NCI-H1105 treated with DMSO at 0.1 percent for 48 hours (cell line): ENCODE measurements around the gene EMX2.

ENCODE experiments used
- DNase-seq: peaks from one replicate; lab custom pipeline; 2025; lab: John Stamatoyannopoulos, UW

Gene EMX2

DNA sequence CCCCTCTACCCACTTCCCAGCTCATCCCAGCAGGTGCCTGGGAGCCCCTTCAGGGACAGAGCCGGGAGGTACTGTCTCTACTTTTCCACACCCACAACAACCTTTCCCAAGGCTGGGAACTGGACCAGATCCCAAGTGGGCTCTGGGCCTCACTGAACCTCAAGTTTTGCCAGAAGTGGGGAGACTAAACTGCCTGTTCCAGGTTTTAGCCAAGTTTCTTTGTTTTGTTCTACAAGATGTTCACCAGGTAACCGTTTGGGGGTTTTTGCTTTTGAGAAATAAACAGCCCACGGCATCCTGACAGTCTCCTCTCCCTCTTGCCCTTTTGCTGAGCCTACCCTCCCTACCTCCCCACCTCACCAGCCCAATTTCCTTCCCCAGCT, 10.6 kb upstream of the EMX2 start:
- DNase-seq, result no peak

DNA sequence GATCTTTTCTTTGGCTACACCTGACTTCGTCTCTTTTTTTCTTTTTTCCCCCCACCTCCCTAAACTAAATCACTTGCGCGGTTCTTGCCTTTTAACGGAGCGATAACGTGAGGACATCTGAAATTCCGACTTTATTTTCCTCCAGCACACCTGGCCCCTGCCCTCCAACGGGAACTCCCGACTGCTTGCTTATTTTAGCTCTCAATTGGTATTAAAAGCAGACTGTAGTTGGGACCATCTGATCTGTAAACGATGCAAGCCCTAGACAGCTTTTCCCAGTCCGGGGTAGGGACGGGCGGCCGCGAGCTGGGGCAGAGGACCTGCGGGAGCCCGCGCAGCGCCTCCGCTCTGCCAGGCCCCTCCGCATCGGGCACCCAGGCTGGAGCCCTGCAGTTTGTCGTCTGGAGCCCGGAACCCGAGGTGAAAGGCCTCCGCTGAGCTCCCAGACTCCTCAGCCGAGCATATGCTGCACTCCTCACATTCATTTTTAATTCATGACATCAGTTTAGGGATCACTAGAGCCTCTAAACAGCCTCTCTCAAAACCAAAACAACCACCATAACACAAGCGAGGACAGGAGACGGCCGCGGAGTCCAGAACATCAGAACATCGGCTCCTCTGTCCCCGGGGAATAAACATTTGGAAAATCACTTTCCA, 10.0 kb upstream of the EMX2 start:
- DNase-seq, result no peak

DNA sequence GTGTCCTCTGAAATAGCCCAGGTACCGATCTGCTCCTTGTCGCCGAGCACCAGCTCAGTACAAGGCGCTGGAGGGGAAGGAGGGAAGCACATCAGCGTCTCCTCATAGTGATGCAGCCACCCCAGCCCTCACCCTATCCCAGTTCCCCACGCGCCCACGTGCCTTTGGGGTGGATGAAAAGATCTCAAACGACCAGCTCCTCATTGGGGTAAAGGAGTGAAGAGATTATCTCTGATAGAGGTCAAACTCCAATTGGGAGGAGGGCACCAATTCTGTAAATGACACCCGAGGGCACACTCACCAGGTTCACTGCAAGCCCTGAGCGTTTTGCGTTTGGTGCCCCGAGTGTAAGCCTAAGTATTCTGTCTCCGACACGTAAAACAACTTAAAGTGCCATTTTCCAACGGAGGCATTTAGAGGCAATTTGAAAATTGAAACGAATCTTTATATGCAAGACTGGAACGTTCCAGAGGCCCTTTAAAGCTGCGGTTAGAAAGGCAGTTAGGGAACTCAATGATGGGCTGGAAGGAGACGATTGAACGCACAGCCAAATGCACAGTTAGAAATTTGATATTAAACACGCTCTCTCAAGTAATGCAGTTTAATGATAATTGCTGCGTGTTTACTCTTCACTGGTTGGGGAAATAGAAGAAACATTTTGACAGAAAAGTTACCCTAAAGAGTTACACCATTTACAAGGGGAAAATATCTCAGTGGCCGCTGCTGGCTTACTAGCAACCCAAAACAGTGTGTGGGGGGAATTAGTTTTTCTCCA, 8.9 kb upstream of the EMX2 start:
- peak; percentile 16 for DNase-seq

DNA sequence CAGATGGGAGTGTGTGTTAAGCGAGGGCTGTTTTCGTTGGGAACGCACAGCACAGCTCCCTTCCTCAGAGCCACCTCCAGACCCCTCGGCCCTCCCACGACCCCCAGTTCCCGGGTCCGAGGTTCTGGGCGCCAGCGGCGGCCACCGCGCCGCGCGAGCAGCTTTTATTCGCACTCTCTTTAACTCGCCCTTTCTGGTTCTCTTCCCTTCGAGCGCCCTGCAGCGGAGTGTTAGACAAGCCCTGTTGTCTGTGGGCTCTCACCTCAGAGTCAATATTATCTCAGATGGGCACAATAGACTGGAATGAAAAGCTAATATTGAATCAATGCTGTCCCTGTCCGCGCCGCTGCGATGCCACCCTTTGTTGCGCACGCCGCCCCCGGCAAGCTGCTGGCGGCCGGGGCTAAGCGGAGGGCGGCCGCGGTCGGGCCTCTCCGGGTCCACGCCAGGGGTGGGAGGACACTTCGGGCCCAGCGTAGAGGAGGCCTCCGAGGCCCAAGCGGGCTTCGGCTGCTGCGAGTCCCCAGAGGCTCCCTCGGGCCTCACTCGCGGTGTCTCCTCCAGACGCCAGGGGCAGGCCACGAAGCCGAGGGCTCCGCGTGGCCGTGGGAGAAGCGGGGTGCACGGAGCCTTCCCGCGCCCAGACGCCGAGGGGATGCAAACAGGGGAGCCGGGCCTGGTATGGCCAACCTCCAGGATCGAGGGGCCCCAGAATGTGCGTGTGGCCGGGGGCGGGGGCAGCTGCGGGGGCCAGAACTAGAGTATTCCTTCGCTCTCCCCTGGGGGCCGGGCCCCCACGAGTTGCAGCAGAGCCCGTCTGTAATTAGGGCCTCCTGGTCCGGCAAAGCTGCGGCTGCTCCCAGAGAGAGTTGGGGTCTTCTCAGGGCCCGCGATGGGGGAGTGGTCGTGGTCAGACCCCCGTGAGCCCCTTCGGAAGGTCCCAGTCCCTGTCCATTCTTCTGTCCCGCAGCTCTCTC, 7.9 kb upstream of the EMX2 start:
- peak; percentile 20 for DNase-seq

DNA sequence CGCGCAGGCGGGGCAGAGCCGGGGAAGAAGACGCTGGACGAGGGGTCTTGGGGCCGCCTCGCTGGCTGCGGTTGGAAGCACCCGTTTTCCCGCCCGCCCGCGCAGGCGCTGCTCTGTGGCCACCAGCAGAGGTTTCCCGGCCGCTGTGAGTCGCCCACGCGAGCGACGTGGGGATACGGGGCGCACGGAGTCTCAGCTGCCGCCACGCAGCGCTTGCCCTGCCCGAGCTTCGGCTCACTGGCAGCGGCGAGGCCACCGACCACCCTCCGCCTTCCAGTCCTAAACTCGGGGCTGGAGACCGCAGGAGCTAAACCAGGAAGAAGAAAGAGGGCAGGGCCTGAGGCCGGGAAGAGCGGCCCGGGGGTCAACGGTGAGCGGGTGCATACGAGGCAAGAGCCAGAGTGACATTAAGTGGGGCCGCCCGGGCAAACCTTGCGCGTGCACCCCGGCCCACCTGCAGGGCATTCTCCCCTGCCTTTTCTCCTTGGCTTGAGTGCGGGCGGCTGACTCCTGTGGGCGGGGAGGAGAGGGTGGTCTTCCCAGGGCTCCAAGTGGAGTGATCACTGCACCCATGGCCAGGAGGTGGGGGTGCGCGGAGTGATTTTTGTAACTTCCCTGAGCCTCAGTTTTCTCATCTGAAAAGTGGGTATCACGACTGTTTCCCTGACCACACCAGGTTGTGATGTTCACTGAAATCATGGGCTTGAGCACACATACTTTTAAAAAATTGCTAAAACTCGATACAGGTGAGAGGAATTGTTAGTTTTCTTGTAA, 7.1 kb upstream of the EMX2 start:
- no peak for DNase-seq

DNA sequence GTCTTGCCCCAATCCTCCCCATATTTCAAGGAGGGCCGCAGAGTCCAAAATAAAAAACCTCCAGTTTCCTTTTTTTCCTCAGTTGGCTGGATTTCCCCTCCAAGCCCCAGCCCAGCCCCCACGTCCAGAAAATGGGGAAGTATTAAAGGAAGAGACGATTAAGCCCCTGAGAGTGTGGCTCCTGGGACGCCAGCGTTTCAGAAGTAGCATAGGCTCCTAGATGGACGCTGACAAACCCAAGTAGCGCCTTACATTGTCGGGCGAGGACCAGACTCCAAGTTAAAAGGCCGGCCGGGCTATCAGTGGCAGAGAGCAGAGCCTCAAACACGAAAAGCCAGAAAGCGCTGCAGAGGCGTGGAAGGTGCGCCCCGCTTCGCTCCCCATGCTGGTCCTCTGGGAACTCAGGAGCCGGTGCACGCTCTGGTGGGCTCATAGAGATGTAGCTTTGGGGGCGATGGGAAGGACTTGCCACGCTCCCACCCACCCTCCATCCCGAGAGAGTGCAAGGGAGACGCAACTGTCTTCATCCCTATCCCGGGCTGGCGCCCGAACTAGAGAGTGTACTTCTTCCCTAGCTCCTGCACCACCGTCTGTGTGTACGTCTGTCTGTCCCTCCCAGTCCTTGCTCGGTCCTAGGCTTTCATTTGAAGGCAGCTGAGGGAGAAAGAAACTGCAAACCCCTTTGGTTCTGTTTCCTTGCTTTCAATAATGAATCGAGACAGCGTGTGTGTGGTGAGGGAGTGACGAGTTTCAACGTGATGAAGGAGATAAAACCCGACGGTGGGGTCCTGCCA, 6.3 kb upstream of the EMX2 start:
- DNase-seq, result no peak

DNA sequence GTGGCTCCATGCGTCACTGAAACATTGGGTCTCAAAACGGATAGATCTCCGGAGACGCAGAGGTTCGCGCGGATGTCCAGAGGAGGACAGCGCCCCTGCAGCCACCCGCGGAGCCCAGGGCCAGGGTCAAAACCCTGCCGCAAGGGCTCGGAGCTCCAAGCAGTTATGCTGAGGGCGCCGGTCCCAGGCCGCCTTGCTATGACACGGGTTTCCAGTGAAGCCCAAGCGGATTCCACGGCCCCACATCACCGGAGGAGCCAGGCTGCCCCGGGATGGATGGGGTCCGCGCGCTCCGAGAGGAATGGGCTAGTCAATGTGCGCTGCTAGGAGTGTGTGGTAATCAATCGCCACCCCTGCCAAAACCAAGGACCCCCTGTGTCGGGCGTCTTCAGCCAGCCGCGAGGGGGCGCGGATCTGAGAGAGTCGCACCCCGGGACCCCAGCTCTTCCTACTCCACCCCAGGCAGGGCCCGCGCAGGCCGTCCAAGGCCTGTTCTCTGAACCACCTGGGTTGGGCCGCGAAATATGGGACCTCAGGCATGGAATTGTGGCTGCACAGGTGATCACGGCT, 5.6 kb upstream of the EMX2 start:
- DNase-seq, result no peak

DNA sequence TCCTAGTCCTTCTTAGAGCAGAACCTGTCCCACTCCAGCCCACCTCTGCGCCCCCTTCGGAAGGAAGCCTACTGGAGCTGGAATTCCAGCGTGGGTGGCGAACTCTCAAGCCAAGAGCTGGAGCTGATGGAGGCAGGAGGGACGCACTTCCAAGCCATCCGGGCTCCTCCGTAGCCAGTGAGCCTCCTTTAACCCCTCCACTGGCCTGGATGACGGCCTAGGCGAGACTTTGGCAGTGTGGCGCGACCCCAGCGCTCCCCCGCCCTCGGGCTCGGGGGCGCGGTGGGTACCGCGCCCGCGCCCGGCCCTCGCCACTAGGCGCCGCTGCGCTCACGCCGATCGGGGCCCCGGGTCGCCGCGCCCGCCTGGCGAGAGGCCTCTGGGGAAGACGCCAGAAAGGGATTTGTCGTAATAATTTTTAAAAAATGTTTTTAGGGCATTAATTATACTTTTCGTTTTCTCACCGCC, 5.1 kb upstream of the EMX2 start:
- DNase-seq, result no peak

DNA sequence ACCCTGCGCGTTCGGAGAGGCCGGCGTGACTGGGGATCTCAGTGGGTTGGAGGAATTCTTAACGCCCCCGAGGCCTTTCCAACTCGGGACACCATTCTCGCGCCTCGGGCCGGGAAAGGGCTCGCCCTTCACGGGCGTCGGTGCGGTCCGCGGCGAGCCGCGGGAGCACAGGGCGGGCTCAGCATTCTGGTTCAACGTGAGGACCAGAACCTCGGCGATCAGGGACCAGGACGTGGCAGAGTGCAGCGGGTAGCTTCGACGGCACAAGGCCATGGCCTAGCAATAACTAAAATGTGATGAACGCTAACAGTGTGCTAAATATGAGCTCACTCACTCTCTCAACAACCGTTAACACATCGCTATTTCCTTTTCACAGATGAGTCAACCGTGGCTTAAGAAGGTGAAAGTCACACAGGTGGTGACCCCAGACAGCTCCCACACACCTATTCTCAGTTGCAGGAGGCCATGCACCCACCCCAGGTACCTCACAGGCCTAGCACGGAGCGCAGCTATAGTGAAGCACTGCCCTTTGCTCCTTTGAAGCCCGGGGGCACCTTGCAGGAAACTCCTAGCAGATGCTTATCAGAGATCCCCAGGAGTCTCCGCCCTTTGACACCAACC, 4.5 kb upstream of the EMX2 start:
- DNase-seq, result no peak

DNA sequence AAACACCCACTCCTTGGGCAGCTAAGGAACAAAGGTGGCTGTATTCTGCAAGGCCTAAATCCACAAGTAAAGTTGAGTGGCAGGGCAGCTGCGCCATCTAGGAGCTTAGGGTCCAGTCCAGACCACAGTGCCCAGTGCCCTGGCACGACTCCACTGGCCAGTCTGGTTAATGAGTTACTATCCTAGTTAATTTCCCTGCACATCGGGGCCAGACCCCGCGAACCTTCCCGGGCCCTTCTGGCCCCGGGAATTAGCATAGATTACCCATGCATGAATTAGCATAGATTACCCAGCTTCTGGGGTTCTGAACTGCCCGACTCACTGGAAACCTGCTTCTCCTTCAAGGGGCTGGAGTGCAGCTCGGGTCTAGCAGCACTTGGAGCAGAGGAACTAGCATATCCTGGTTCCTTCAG, 3.2 kb upstream of the EMX2 start:
- no peak for DNase-seq

DNA sequence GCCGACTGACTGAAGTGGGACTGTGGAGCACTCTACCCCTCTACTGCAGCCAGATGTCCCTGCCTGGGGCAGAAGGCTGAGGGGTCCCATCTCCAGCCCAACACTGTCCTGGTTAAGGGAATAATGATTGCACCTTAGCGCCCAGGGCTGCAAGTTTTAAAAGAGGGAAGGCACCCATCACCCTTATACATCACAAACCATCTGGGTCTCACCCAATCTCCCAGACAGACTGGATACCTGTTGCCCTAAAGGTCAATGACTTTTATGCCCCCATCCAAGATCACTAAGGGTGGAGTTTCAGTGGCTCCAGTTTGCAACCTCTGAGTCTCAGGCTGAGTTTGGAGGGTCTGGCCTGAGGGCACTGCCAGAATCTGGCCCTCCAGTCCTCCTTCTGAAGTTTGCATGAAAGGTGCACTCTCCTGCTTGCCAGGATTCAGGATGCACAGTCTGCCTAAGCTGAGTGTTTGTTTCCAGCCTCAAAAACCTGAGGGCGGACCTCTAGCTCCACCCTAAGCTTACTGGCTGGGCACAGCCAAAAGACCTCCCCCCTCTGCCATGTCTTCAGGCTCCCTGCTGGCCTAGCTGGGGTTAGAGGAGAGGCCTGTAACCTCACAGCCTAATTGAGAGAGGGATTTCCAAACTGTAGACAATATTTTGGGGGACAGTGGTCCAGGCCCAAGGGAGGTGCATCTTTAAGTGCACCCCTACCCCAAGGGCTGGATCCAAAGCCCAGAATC, 2.5 kb upstream of the EMX2 start:
- DNase-seq, result no peak

DNA sequence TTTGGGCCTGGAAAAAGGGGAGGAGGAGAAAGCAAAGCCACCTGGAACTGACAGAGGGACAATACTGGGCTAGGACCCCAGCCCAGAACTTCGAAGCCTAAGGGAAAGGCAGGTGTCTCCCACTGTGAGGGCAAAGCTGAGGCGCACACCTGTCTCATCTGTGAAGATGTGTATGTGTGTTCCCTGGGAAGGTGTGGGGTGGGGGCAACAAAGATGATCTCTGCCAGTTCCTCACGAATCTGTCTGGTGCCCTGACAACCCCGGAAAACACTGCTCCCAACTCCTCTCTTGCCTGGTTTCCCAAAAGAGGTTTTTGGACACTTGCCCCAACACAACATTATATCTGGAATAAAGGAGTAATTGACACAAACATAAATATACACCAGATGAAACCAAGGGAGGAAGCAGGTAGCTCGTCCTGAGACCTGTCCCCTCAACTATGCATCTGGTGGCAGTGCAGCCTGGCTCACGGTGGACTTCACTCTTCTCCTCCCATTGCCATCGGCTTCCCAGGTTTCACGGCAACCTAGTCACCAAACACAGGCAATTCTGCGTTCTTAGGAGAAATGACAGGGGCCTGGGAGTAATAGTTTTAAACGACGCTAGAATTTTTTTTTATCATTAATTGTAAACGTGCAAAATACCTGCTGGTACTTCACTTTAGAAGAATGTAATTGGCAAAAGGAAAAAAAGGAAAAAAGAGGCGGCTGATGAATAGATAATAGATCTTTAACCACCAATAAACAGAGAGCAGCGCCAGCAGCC, 1.7 kb upstream of the EMX2 start:
- no peak for DNase-seq

DNA sequence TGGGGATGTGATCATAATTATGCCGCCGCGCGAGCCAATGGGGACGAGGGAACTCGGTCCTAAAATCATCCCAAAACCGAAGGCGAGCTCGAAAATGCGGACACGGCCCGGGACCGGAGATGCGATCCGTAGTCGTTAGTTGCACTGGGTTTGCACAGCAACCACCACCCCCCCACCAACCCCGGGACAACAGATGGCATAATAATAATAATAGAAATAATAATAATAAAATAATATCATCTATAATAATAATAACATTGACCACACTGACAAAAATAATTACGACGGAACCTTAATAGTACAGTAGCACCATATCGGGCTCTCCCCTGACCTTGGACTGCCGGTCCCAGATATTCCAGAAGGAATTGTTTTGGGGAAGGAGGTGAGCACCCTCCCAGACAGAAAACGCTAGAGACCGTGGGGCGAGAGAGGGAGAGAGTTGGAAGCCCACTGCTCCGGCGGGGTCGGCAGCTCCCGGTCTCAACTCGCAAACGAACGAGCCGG, 1.1 kb upstream of the EMX2 start:
- peak; percentile 55 for DNase-seq

DNA sequence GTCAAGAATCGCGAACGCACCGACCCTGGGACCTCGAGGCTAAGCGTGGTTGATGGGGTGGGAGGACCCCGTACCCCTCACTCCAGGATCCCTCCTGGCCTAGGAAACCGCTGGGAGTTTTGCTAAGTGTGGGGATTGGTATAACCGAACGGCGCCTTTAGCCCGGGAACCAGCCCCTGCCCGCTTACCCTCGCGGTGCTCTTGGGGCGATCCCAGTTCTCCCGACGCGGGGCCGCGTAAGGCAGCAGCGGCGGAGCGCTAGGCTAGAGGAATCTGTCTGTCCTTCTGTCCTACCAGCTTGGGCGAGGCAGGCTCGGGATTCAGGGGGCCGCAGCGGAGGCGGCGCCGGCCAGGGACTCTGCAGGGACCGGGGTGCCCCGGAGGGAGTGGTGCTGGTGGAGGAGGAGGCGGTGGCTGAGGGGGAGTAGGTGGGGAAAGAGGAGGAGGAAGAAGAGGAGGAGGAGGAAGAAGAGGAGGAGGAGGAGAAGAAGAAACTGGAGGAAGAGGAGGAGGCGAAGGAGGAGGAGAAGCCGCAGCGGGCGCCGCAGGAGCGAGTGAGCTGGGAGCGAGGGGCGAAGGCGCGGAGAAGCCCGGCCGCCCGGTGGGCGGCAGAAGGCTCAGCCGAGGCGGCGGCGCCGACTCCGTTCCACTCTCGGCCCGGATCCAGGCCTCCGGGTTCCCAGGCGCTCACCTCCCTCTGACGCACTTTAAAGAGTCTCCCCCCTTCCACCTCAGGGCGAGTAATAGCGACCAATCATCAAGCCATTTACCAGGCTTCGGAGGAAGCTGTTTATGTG, 439 bp upstream of the EMX2 start:
- peak; percentile 86 for DNase-seq

DNA sequence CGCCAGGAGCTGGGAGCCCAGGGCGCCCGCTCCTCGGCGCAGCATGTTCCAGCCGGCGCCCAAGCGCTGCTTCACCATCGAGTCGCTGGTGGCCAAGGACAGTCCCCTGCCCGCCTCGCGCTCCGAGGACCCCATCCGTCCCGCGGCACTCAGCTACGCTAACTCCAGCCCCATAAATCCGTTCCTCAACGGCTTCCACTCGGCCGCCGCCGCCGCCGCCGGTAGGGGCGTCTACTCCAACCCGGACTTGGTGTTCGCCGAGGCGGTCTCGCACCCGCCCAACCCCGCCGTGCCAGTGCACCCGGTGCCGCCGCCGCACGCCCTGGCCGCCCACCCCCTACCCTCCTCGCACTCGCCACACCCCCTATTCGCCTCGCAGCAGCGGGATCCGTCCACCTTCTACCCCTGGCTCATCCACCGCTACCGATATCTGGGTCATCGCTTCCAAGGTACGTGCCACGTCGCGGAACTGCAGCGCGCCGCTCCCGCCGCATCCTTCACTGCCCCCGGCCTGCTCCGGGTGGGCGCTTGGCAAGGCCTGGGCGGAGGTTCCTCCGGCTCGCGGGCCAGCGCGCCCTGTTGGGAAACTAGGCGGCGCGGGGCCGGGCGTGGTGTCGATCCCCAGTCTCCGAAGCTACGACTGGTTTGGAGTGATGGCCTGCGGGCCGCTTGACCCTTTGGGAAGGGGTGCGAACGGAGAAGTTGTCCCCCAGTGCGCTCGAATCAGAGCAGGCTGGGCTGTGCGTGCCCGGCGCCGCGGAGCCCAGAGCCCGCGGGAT, 868 bp downstream of the EMX2 start:
- DNase-seq, result peak; percentile 49

DNA sequence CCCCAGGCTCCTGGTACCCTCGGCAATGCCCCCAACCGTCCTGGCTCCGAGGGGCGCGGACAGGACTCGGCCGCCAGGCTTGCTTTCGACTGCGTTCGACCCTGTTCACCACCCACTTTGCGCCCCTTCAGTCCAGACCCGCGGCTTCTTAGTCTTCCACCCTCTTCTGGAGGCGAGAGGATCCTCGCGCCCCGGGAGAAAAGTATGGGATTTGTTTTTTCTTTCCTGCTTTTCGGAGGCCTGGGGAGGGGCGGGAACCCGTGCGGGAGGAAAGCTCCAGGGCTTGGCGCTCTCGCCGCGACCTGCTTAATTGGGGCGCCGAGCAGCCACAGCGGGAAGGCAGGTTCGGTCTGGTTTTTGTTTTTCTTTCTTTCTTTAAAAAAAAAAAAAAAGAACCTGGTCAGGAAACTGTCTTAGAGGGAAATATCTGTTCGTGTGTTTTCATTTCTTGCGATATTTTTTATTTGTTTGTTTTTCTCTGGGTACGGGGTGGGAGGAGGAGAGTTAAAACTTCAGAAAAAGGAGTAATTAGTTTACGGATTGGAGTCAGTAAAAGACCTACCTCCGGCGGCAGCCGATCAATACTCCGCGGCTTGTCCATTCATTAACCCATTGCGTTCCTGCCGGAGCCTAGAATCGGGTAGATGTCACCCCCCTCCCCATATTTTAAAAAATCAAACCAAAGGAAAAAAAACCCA, 1.6 kb downstream of the EMX2 start:
- peak; percentile 27 for DNase-seq
